ENCODE results near the gene ATP6V0C. TPM values are rescaled to one million over a fixed set of nuclear protein-coding genes. Genes with fewer than 3 reads are reported as not detected.

The ATP6V0C gene
- total and polyA plus RNA-seq, 4 donors = 17.6 to 132 (median 60.6) TPM

DNA sequence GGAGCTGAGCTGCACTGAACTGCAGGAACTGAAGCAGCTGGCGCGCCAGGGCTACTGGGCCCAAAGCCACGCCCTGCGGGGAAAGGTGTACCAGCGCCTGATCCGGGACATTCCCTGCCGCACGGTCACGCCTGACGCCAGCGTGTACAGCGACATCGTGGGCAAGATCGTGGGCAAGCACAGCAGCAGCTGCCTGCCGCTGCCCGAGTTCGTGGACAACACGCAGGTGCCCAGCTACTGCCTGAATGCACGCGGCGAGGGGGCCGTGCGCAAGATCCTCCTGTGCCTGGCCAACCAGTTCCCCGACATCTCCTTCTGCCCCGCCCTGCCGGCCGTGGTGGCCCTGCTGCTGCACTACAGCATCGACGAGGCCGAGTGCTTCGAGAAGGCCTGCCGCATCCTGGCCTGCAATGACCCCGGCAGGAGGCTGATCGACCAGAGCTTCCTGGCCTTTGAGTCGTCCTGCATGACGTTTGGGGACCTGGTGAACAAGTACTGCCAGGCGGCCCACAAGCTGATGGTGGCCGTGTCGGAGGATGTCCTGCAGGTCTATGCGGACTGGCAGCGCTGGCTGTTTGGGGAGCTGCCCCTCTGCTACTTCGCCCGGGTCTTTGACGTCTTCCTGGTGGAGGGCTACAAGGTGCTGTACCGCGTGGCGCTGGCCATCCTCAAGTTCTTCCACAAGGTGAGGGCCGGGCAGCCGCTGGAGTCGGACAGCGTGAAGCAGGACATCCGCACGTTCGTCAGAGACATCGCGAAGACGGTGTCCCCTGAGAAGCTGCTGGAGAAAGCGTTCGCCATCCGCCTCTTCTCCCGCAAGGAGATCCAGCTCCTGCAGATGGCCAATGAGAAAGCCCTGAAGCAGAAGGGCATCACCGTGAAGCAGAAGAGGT is 17.3 kb upstream of the ATP6V0C start:
- no peaks in the 10 kb centered on the region for H3K9me3 ChIP-seq (ENCODE audit: control insufficient read depth in 4 of 4, low read length in 3 of 4)
- H3K36me3 ChIP-seq (ENCODE audit: control insufficient read depth in 4 of 4, insufficient read depth in 3 of 4, low read depth in 1 of 4, low read length in 3 of 4) = peaks cover 0 to 9% (median under 1%) of the 10 kb centered on the region in 4 donors
- peaks cover 17 to 39% (median 30%) of the 10 kb centered on the region in 4 donors for H3K4me1 ChIP-seq (ENCODE audit: control insufficient read depth in 4 of 4, insufficient read depth in 4 of 4, low read length in 3 of 4)
- no peak overlapping the region for H3K4me3 ChIP-seq (ENCODE audit: low read depth in 1 of 3, low read length in 3 of 3)
- TF ChIP-seq, protein P1, sequence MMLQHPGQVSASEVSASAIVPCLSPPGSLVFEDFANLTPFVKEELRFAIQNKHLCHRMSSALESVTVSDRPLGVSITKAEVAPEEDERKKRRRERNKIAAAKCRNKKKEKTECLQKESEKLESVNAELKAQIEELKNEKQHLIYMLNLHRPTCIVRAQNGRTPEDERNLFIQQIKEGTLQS (IDR thresholded peaks at IDR 0.05) = no peak
- TF ChIP-seq RXRA (IDR thresholded peaks at IDR 0.05) (no peak), RAD21 (IDR thresholded peaks at IDR 0.05) (no peak), SP1 (IDR thresholded peaks at IDR 0.05) (no peak), HNF4A (conservative IDR thresholded peaks at IDR 0.05) (no peak), YY1 (IDR thresholded peaks at IDR 0.05) (no peak), EGR1 (IDR thresholded peaks at IDR 0.05; ENCODE audit: low read depth in 2 of 2) (no peak), JUND (IDR thresholded peaks at IDR 0.05) (no peak)
- TF ChIP-seq, protein P2, sequence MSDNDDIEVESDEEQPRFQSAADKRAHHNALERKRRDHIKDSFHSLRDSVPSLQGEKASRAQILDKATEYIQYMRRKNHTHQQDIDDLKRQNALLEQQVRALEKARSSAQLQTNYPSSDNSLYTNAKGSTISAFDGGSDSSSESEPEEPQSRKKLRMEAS (IDR thresholded peaks at IDR 0.05) = no peak
- TF ChIP-seq, protein P3, sequence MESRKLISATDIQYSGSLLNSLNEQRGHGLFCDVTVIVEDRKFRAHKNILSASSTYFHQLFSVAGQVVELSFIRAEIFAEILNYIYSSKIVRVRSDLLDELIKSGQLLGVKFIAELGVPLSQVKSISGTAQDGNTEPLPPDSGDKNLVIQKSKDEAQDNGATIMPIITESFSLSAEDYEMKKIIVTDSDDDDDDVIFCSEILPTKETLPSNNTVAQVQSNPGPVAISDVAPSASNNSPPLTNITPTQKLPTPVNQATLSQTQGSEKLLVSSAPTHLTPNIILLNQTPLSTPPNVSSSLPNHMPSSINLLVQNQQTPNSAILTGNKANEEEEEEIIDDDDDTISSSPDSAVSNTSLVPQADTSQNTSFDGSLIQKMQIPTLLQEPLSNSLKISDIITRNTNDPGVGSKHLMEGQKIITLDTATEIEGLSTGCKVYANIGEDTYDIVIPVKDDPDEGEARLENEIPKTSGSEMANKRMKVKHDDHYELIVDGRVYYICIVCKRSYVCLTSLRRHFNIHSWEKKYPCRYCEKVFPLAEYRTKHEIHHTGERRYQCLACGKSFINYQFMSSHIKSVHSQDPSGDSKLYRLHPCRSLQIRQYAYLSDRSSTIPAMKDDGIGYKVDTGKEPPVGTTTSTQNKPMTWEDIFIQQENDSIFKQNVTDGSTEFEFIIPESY (IDR thresholded peaks at IDR 0.05) = no peak
- no peak overlapping the region for H3K27ac ChIP-seq (ENCODE audit: low read depth in 1 of 2, low read length in 2 of 2)
- H3K9ac ChIP-seq (ENCODE audit: low read depth in 1 of 2, low read length in 2 of 2) = no peak overlapping the region
- WGBS = 96% methylated on average over 62 of the region's 62 CpGs
- no peak for DNase-seq (ENCODE audit: low spot score)
- no peaks in the 10 kb centered on the region for H3K27me3 ChIP-seq (ENCODE audit: control insufficient read depth in 4 of 4, insufficient read depth in 4 of 4, low read length in 3 of 4)

DNA sequence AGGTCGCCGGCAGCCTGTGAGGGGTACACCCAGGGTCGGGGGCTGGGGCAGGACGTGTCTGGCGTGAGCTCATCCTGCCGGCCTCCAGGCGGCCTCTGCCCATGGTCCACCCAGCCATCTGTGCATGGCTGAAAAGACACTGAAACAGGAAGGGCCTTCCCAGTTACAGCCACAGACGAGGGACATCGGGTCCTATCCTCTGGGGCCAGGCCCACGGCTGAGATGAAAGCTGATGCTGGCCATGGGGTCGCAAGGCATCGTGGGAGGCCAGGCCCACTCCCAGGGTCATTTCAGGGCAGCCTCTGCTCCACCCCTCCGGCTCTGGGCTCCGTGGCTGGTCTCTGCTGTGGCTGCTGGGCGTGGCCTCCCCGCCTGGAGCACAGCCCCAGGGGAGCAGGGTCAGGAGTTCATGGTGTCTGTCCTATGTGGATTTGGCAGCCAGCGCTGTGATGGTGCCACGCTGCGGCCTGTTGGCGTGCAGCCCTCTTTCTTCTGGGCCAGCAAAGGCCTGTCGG is 16.6 kb upstream of the ATP6V0C start:
- no peaks in the 10 kb centered on the region for H3K27me3 ChIP-seq (ENCODE audit: control insufficient read depth in 4 of 4, insufficient read depth in 4 of 4, low read length in 3 of 4)
- TF ChIP-seq SP1 (IDR thresholded peaks at IDR 0.05) (peak; percentile 84), GABPA (IDR thresholded peaks at IDR 0.05 in 1 of 2, conservative IDR thresholded peaks at IDR 0.05 in 1 of 2) (peak in 1 of 2 donors; percentile 21), RAD21 (IDR thresholded peaks at IDR 0.05) (peak; percentile 67 to 74), NR2F2 (IDR thresholded peaks at IDR 0.05) (peak; percentile 83), RXRA (IDR thresholded peaks at IDR 0.05) (peak; percentile 89 to 96), EGR1 (IDR thresholded peaks at IDR 0.05; ENCODE audit: low read depth in 2 of 2) (no peak), FOXA2 (IDR thresholded peaks at IDR 0.05) (peak; percentile 6), TAF1 (conservative IDR thresholded peaks at IDR 0.05) (no peak), HNF4G (IDR thresholded peaks at IDR 0.05) (no peak), FOXA1 (IDR thresholded peaks at IDR 0.05) (no peak), YY1 (IDR thresholded peaks at IDR 0.05) (peak; percentile 63), CTCF (IDR thresholded peaks at IDR 0.05; ENCODE audit: low read depth, low read length, missing input control) (no peak), JUND (IDR thresholded peaks at IDR 0.05) (no peak), HNF4A (conservative IDR thresholded peaks at IDR 0.05) (peak; percentile 62 to 72)
- TF ChIP-seq, protein P4, sequence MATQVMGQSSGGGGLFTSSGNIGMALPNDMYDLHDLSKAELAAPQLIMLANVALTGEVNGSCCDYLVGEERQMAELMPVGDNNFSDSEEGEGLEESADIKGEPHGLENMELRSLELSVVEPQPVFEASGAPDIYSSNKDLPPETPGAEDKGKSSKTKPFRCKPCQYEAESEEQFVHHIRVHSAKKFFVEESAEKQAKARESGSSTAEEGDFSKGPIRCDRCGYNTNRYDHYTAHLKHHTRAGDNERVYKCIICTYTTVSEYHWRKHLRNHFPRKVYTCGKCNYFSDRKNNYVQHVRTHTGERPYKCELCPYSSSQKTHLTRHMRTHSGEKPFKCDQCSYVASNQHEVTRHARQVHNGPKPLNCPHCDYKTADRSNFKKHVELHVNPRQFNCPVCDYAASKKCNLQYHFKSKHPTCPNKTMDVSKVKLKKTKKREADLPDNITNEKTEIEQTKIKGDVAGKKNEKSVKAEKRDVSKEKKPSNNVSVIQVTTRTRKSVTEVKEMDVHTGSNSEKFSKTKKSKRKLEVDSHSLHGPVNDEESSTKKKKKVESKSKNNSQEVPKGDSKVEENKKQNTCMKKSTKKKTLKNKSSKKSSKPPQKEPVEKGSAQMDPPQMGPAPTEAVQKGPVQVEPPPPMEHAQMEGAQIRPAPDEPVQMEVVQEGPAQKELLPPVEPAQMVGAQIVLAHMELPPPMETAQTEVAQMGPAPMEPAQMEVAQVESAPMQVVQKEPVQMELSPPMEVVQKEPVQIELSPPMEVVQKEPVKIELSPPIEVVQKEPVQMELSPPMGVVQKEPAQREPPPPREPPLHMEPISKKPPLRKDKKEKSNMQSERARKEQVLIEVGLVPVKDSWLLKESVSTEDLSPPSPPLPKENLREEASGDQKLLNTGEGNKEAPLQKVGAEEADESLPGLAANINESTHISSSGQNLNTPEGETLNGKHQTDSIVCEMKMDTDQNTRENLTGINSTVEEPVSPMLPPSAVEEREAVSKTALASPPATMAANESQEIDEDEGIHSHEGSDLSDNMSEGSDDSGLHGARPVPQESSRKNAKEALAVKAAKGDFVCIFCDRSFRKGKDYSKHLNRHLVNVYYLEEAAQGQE (IDR thresholded peaks at IDR 0.05) = peak; percentile 17
- TF ChIP-seq, protein P1 (IDR thresholded peaks at IDR 0.05) = no peak
- TF ChIP-seq, protein P3 (IDR thresholded peaks at IDR 0.05) = no peak
- TF ChIP-seq, protein P2 (IDR thresholded peaks at IDR 0.05) = no peak
- peaks cover 0 to 9% (median under 1%) of the 10 kb centered on the region in 4 donors for H3K36me3 ChIP-seq (ENCODE audit: control insufficient read depth in 4 of 4, insufficient read depth in 3 of 4, low read depth in 1 of 4, low read length in 3 of 4)
- DNase-seq (ENCODE audit: low spot score) = no peak
- peaks cover 18 to 44% (median 31%) of the 10 kb centered on the region in 4 donors for H3K4me1 ChIP-seq (ENCODE audit: control insufficient read depth in 4 of 4, insufficient read depth in 4 of 4, low read length in 3 of 4)
- H3K4me3 ChIP-seq (ENCODE audit: low read depth in 1 of 3, low read length in 3 of 3) = no peak overlapping the region
- peak overlapping the region in 1 of 2 donors; percentile 58 for H3K9ac ChIP-seq (ENCODE audit: low read depth in 1 of 2, low read length in 2 of 2)
- no peaks in the 10 kb centered on the region for H3K9me3 ChIP-seq (ENCODE audit: control insufficient read depth in 4 of 4, low read length in 3 of 4)
- peak overlapping the region in 1 of 2 donors; percentile 48 for H3K27ac ChIP-seq (ENCODE audit: low read depth in 1 of 2, low read length in 2 of 2)
- 37% methylated on average over 21 of the region's 21 CpGs for WGBS

Measured in liver (tissue), 9 donors.